T-helper 2 cell treated with Interferon-gamma antibody and Interleukin-4, amounts not matched to agents 5 μg/mL and 100 μg/mL, for 36 hours (primary cell): ENCODE measurements around the gene CHST11.
"Not testable (repeated sequence)": the region's sequence is repeated elsewhere in the genome, so short reads cannot be mapped to it uniquely, and the experiment has no call there.

Experiments
- DNase-seq: peaks from one replicate; pipeline ENCODE4 v3.0.0; 2021; ENCODE audit warnings: low spot score
- H3K27ac Mint-ChIP-seq: one replicate; pipeline ENCODE4 v1.8.0; 2021; ENCODE audit warnings: mild to moderate bottlenecking, mixed read lengths
- H3K27me3 Mint-ChIP-seq: one replicate; pipeline ENCODE4 v1.8.0; 2021; ENCODE audit warnings: low read depth, mixed read lengths
- H3K36me3 Mint-ChIP-seq: one replicate; pipeline ENCODE4 v1.8.0; 2021; ENCODE audit warnings: low read depth, mixed read lengths
- H3K4me1 Mint-ChIP-seq: one replicate; pipeline ENCODE4 v1.8.0; 2021; ENCODE audit warnings: low read depth, mixed read lengths
- H3K4me3 Mint-ChIP-seq: one replicate; pipeline ENCODE4 v1.8.0; 2022; ENCODE audit warnings: mild to moderate bottlenecking, moderate library complexity, mixed read lengths
- H3K9me3 Mint-ChIP-seq: one replicate; pipeline ENCODE4 v1.8.0; 2021; ENCODE audit warnings: mixed read lengths

CHST11 gene

GRCh38 chr12:104600790-104601739 is 144.3 kb downstream of the CHST11 start:
- Mint-ChIP-seq H3K4me1 (peaks cover 65% of the 10 kb centered on the region), H3K9me3 (no peaks in the 10 kb centered on the region), H3K4me3 (no peak overlapping the region), H3K27ac (peak overlapping the region; percentile 37), H3K27me3 (no peaks in the 10 kb centered on the region), H3K36me3 (peaks cover 36% of the 10 kb centered on the region)
- DNase-seq = no peak

GRCh38 chr12:104602406-104602805 is 145.7 kb downstream of the CHST11 start:
- Mint-ChIP-seq H3K27me3 (no peaks in the 10 kb centered on the region), H3K4me3 (no peak overlapping the region), H3K4me1 (peaks cover 64% of the 10 kb centered on the region), H3K36me3 (peaks cover 43% of the 10 kb centered on the region), H3K27ac (peak overlapping the region; percentile 53), H3K9me3 (no peaks in the 10 kb centered on the region)
- no peak for DNase-seq

- H3K27ac Mint-ChIP-seq = peak overlapping the region; percentile 90
- peaks cover 45% of the 10 kb centered on the region for H3K36me3 Mint-ChIP-seq
- no peaks in the 10 kb centered on the region for H3K9me3 Mint-ChIP-seq
- DNase-seq = no peak
- H3K4me3 Mint-ChIP-seq = no peak overlapping the region
- no peaks in the 10 kb centered on the region for H3K27me3 Mint-ChIP-seq
- peaks cover 66% of the 10 kb centered on the region for H3K4me1 Mint-ChIP-seq
Observed at GRCh38 chr12:104602896-104603295, 146.1 kb downstream of the CHST11 start.

- Mint-ChIP-seq H3K36me3 (peaks cover 48% of the 10 kb centered on the region), H3K9me3 (no peaks in the 10 kb centered on the region), H3K27me3 (no peaks in the 10 kb centered on the region), H3K4me1 (peaks cover 68% of the 10 kb centered on the region), H3K4me3 (peak overlapping the region; percentile 65), H3K27ac (peak overlapping the region; percentile 90)
- DNase-seq = no peak
Observed at GRCh38 chr12:104603545-104603973, 146.8 kb downstream of the CHST11 start.

- Mint-ChIP-seq H3K4me1 (peaks cover 69% of the 10 kb centered on the region), H3K9me3 (no peaks in the 10 kb centered on the region), H3K36me3 (peaks cover 50% of the 10 kb centered on the region), H3K27ac (peak overlapping the region; percentile 90), H3K27me3 (no peaks in the 10 kb centered on the region), H3K4me3 (peak overlapping the region; percentile 65)
- DNase-seq = peak; percentile 74
Observed at GRCh38 chr12:104604070-104604994, 147.6 kb downstream of the CHST11 start.

- no peak for DNase-seq
- peak overlapping the region; percentile 65 for H3K4me3 Mint-ChIP-seq
- H3K4me1 Mint-ChIP-seq = peaks cover 67% of the 10 kb centered on the region
- H3K36me3 Mint-ChIP-seq = peaks cover 50% of the 10 kb centered on the region
- no peaks in the 10 kb centered on the region for H3K27me3 Mint-ChIP-seq
- H3K9me3 Mint-ChIP-seq = no peaks in the 10 kb centered on the region
- peak overlapping the region; percentile 90 for H3K27ac Mint-ChIP-seq
Observed at GRCh38 chr12:104604995-104605675, 148.4 kb downstream of the CHST11 start.

- peak overlapping the region; percentile 49 for H3K27ac Mint-ChIP-seq
- no peak for DNase-seq
- peaks cover 50% of the 10 kb centered on the region for H3K36me3 Mint-ChIP-seq
- no peaks in the 10 kb centered on the region for H3K27me3 Mint-ChIP-seq
- peak overlapping the region; percentile 47 for H3K4me3 Mint-ChIP-seq
- no peaks in the 10 kb centered on the region for H3K9me3 Mint-ChIP-seq
- H3K4me1 Mint-ChIP-seq = peaks cover 62% of the 10 kb centered on the region
Observed at GRCh38 chr12:104605685-104606084, 148.9 kb downstream of the CHST11 start.

- Mint-ChIP-seq H3K4me3 (no peak overlapping the region), H3K27ac (no peak overlapping the region), H3K9me3 (no peaks in the 10 kb centered on the region), H3K27me3 (no peaks in the 10 kb centered on the region), H3K36me3 (peaks cover 38% of the 10 kb centered on the region), H3K4me1 (peaks cover 48% of the 10 kb centered on the region)
- no peak for DNase-seq
Observed at GRCh38 chr12:104608998-104609397, 152.2 kb downstream of the CHST11 start.

GRCh38 chr12:104609445-104609844 is 152.7 kb downstream of the CHST11 start:
- Mint-ChIP-seq H3K4me1 (peaks cover 43% of the 10 kb centered on the region), H3K27ac (no peak overlapping the region), H3K27me3 (no peaks in the 10 kb centered on the region), H3K9me3 (no peaks in the 10 kb centered on the region), H3K36me3 (peaks cover 38% of the 10 kb centered on the region), H3K4me3 (no peak overlapping the region)
- DNase-seq = no peak

- H3K4me1 Mint-ChIP-seq = peaks cover 35% of the 10 kb centered on the region
- no peaks in the 10 kb centered on the region for H3K27me3 Mint-ChIP-seq
- H3K27ac Mint-ChIP-seq = no peak overlapping the region
- H3K36me3 Mint-ChIP-seq = peaks cover 35% of the 10 kb centered on the region
- no peaks in the 10 kb centered on the region for H3K9me3 Mint-ChIP-seq
- DNase-seq = no peak
- no peak overlapping the region for H3K4me3 Mint-ChIP-seq
Observed at GRCh38 chr12:104610513-104611235, 153.9 kb downstream of the CHST11 start.

- peaks cover 33% of the 10 kb centered on the region for H3K4me1 Mint-ChIP-seq
- no peaks in the 10 kb centered on the region for H3K9me3 Mint-ChIP-seq
- DNase-seq = no peak
- peaks cover 33% of the 10 kb centered on the region for H3K36me3 Mint-ChIP-seq
- H3K4me3 Mint-ChIP-seq = no peak overlapping the region
- H3K27me3 Mint-ChIP-seq = no peaks in the 10 kb centered on the region
- H3K27ac Mint-ChIP-seq = no peak overlapping the region
Observed at GRCh38 chr12:104611671-104612070, 154.9 kb downstream of the CHST11 start.

GRCh38 chr12:104613372-104613771 is 156.6 kb downstream of the CHST11 start:
- not testable (repeated sequence) for H3K27ac Mint-ChIP-seq

GRCh38 chr12:104615048-104615561 is 158.4 kb downstream of the CHST11 start:
- Mint-ChIP-seq H3K4me3 (no peak overlapping the region), H3K9me3 (no peaks in the 10 kb centered on the region), H3K27me3 (no peaks in the 10 kb centered on the region), H3K36me3 (peaks cover 32% of the 10 kb centered on the region), H3K4me1 (peaks cover 23% of the 10 kb centered on the region), H3K27ac (no peak overlapping the region)
- DNase-seq = no peak

More at GRCh38 chr12:104613372-104613771, 156.6 kb downstream of the CHST11 start:
- Mint-ChIP-seq H3K36me3 (peaks cover 28% of the 10 kb centered on the region), H3K4me1 (peaks cover 27% of the 10 kb centered on the region)
- not testable (repeated sequence) for H3K4me3 Mint-ChIP-seq, H3K9me3 Mint-ChIP-seq, H3K27me3 Mint-ChIP-seq, DNase-seq
